Right lung (tissue), 5 donors: Measurements from ENCODE around the gene TBC1D25. TPM values are rescaled to one million over a fixed set of nuclear protein-coding genes. Genes with fewer than 3 reads are reported as not detected.
A peak's percentile ranks its signal among the peaks of the same experiment; 100 is the strongest.
"Not testable (repeated sequence)": the region's sequence is repeated elsewhere in the genome, so short reads cannot be mapped to it uniquely, and the experiment has no call there.

ENCODE experiments used
- DNase-seq, 2 donors: peaks; one replicate each; pipeline ENCODE4 v3.0.0-alpha.2; 2013
- polyA plus RNA-seq, 5 donors: library from polyadenylated mRNA; unstranded; fragments of 120-200 nt; gene quantifications; one replicate each; pipeline versions ENCODE4 v1.2.1 to v1.2.3, GENCODE V29; 2013; ENCODE audit warnings: inconsistent platforms in 1 of 5, low replicate concordance in 1 of 5; ENCODE audit not compliant: insufficient read length in 5 of 5, insufficient read depth in 1 of 5

The TBC1D25 gene
- polyA plus RNA-seq, 5 donors: 8.0 to 11.8 (median 9.6) TPM

DNA sequence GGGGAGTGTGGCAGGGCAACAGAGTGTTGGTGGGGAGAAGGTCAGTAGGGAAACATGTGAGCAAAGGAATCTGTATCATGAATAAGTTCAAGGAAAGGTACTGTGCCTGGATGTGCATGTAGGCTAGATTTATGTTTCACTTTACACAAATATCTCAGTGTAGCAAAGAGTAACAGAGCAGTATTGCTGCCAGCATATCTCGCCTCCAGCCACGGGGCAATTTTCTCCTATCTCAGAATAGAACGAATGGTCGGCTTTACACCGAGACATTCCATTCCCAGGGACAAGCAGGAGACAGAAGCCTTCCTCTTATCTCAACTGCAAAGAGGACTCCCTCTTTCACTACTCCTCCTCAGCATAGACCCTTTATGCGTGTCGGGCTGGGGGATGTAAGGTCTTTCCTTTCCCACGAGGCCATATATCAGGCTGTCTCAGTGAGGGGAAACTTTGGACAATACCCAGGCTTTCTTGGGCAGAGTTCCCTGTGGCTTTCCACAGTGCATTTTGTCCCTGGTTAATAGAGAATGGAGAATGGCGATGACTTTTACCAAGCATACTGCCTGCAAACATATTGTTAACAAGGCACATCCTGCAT is 16.3 kb downstream of the TBC1D25 start:
- DNase-seq: not testable (repeated sequence)

GRCh38 chrX:48558271-48558670 is 18.8 kb downstream of the TBC1D25 start:
- no peak for DNase-seq

GRCh38 chrX:48559636-48560035 is 20.1 kb downstream of the TBC1D25 start:
- DNase-seq: no peak

DNA sequence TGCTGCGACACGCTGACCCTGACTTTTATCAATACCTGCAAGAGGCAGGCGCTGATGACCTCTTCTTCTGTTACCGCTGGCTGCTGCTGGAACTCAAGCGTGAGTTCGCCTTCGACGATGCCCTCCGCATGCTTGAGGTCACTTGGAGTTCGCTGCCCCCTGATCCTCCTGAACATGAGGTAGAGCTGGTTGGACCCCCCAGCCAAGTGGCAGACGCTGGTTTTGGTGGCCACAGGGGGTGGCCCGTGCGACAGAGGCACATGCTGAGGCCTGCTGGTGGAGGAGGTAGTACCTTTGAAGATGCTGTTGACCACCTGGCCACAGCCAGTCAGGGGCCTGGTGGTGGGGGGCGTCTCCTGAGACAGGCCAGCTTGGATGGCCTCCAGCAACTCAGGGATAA is 20.5 kb downstream of the TBC1D25 start:
- DNase-seq: no peak

DNA sequence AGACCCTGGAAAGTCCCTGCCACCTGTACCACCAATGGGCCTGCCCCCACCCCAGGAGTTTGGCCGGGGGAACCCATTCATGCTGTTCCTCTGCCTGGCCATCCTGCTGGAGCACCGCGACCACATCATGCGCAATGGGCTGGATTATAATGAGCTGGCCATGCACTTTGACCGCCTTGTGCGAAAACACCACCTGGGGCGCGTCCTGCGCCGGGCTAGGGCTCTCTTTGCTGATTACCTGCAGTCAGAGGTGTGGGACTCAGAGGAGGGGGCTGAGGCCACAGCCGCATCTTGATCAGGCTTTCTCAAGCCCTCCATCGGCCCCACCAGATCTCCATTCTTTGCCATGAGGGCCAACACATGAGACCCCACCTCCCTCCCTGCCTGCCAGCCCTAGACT is 21.2 kb downstream of the TBC1D25 start:
- DNase-seq: no peak

DNA sequence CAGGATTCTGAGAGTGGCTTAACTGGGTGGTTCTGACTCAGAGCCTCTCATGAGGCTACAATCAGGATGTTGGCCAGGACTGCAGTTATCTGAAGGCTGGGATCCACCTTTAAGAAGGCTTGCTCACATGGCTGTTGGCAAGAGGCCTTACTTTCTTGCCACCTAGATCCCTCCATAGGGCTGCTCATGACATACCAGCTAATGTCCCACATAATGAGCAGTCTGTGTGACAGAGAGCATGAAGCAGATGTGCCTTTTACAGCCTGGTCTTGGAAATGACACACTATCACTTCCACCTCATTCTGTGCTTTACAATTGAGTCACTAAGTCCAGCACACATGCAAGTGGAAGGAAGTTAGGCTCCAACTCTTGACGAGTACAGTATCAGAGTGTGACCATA is 30.4 kb downstream of the TBC1D25 start:
- no peak for DNase-seq

GRCh38 chrX:48573690-48574269 is 34.3 kb downstream of the TBC1D25 start:
- DNase-seq: peak in 1 of 2 donors; percentile 28

GRCh38 chrX:48574270-48575266 is 35.1 kb downstream of the TBC1D25 start, which contains the start of gene RBM3:
Gene RBM3 (plus strand): TSS chrX:48574484. CDS start chrX:48575181, 697 bp downstream.
- DNase-seq: peak; percentile 89 to 91

DNA sequence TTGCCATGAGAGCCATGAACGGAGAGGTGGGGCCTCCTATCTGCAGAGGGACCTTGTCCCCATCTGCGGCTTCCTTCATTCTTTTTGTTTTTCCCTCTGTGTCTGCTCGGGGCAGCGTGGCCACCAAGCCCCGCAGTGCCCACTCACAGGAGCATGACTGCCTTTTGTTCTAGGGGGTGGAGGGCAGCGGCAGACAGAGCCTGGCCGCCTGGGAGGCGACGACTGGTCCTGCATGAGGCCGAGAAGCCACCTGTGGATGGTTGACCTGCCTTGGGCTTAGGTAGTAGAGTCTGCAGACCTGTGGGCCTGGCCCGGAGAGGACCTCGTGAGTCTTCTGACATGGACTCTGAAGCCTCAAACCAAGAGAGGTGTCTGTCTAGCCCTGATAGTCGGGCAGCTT is 36.1 kb downstream of the TBC1D25 start:
- no peak for DNase-seq

- DNase-seq: no peak
Observed at GRCh38 chrX:48576108-48576507, 36.6 kb downstream of the TBC1D25 start.

GRCh38 chrX:48578661-48579128 is 39.2 kb downstream of the TBC1D25 start:
- DNase-seq: no peak

GRCh38 chrX:48579259-48579658 is 39.7 kb downstream of the TBC1D25 start:
- no peak for DNase-seq

GRCh38 chrX:48580662-48581061 is 41.1 kb downstream of the TBC1D25 start:
- DNase-seq: no peak

- no peak for DNase-seq
Observed at GRCh38 chrX:48584698-48585097, 45.2 kb downstream of the TBC1D25 start.

DNA sequence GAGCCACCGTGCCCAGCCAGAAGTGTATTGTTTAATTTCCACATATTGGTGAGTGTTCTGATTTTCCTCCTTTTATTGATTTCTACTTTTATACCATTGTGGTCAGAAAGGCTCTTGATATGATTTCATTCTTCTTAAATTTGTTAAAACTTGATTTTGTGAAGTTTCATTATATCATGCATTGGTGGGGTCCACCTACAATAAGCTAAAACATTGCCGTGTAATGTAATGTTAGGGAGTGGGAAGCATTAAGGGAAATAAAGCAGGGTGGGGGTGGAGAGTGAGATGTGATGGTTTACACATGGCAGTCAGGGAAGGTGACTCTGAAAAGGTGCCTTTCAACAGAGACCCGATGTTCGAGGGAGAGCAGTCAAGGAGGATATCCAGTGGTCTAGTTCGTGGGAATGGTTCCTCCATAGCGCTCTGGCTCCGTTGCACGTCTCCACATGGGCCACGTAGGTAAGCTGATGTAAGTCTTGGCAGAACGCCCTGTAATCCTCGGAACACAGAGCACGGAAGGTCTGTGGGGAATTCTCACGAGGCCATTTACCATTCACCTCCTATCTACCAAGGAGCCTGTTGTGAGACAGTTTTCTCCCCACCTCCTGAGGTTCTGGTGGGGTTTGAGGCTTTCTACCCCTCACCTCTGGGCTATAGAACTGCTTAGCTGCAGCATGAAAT is 50.1 kb downstream of the TBC1D25 start:
- DNase-seq: no peak

- DNase-seq: no peak
Observed at GRCh38 chrX:48590203-48591103, 50.9 kb downstream of the TBC1D25 start.

DNA sequence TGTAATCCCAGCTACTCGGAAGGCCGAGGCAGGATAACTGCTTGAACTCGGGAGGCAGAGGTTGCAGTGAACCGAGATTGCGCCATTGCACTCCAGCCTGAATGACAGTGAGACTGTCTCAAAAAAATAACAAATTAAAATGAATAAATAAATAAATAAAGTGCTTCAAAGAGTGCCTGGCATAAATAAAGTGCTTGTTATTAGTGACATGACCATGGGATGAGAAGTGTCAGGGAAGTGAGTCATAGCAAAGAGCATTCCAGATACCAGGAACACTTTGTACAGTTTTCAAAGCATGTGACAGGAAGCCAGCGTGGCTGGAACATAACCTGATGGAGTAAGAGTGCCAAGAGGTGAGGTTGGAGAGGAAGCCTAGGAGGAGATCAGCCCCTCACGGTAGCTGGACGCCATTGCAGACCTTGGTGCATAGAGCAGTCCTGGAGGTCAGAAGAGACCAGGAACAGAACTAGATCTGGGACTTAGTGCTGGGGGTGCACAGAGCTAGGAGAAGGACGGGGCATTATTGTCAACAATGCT is 51.8 kb downstream of the TBC1D25 start:
- no peak for DNase-seq

GRCh38 chrX:48592971-48593370 is 53.5 kb downstream of the TBC1D25 start:
- no peak for DNase-seq

GRCh38 chrX:48595929-48596328 is 56.4 kb downstream of the TBC1D25 start:
- no peak for DNase-seq
